OCI-LY1 (cell line): ENCODE measurements around the gene ATP6V1G2.
A peak's percentile ranks its signal among the peaks of the same experiment; 100 is the strongest.

Source experiments
- H2AFZ ChIP-seq: fragments of 200-600 bp; sonication (generic), shearing (Covaris generic); 2 replicates; pipeline ENCODE4 v1.6.0; 2014; ENCODE audit warnings: antibody characterized with exemption, mild to moderate bottlenecking, low read length
- H3F3A ChIP-seq: fragments of 200-600 bp; sonication (generic), shearing (Covaris generic); 2 replicates; pipeline ENCODE4 v1.6.0; 2014; ENCODE audit warnings: mild to moderate bottlenecking, antibody characterized with exemption, low read length, moderate library complexity; ENCODE audit not compliant: insufficient read depth
- H3K27ac ChIP-seq: fragments of 200-600 bp; sonication (generic); 2 replicates; pipeline ENCODE4 v1.5.1; 2014; ENCODE audit warnings: low read length, mixed run types, mild to moderate bottlenecking, low read depth; ENCODE audit not compliant: poor library complexity, severe bottlenecking
- H3K27me3 ChIP-seq: fragments of 200-600 bp; sonication (generic); 2 replicates; pipeline ENCODE4 v1.6.0; 2014; ENCODE audit warnings: antibody characterized with exemption, mild to moderate bottlenecking, low read length, moderate library complexity; ENCODE audit not compliant: insufficient read depth
- H3K36me3 ChIP-seq: fragments of 200-600 bp; sonication (generic); 2 replicates; pipeline ENCODE4 v1.6.1; 2014; ENCODE audit warnings: mild to moderate bottlenecking, antibody characterized with exemption, low read length, moderate library complexity, mixed read lengths; ENCODE audit not compliant: insufficient read depth
- H3K4me1 ChIP-seq: fragments of 200-600 bp; sonication (generic); 2 replicates; pipeline ENCODE4 v1.5.1; 2014; ENCODE audit warnings: mild to moderate bottlenecking, low read length, moderate library complexity; ENCODE audit not compliant: insufficient read depth, severe bottlenecking
- H3K4me2 ChIP-seq: fragments of 200-600 bp; sonication (generic), shearing (Covaris generic); 2 replicates; pipeline ENCODE4 v1.6.1; 2014; ENCODE audit warnings: low read length
- H3K4me3 ChIP-seq: fragments of 200-600 bp; sonication (generic); 2 replicates; pipeline ENCODE4 v1.5.1; 2014; ENCODE audit warnings: low read length, low read depth, mild to moderate bottlenecking, mixed read lengths; ENCODE audit not compliant: poor library complexity, severe bottlenecking
- H3K79me2 ChIP-seq: fragments of 200-600 bp; shearing (Covaris generic); 2 replicates; pipeline ENCODE4 v1.6.1; 2016; ENCODE audit warnings: mixed run types, low read length, mixed read lengths; ENCODE audit not compliant: insufficient read depth
- H3K9ac ChIP-seq: fragments of 200-600 bp; sonication (generic), shearing (Covaris generic); 2 replicates; pipeline ENCODE4 v1.6.1; 2014; ENCODE audit warnings: mild to moderate bottlenecking, low read length, mixed read lengths
- H3K9me2 ChIP-seq: fragments of 200-600 bp; sonication (generic), shearing (Covaris generic); 2 replicates; pipeline ENCODE4 v1.6.1; 2014; ENCODE audit warnings: low read depth, mild to moderate bottlenecking, low read length, mixed read lengths
- H3K9me3 ChIP-seq: fragments of 200-600 bp; shearing (Covaris generic); 2 replicates; pipeline ENCODE4 v1.6.1; 2014; ENCODE audit warnings: low read length, mixed read lengths
- H4K20me1 ChIP-seq: fragments of 200-600 bp; sonication (generic), shearing (Covaris generic); 2 replicates; pipeline ENCODE4 v1.6.0; 2016; ENCODE audit warnings: mild to moderate bottlenecking, low read length; ENCODE audit not compliant: insufficient read depth
- EZH2 ChIP-seq: fragments of 200-600 bp; sonication (generic), shearing (Covaris generic); IDR thresholded peaks from 2 replicates; pipeline ENCODE4 v1.8.0; 2017; ENCODE audit warnings: borderline replicate concordance, mixed run types, mild to moderate bottlenecking, antibody characterized with exemption, low read length, moderate library complexity, mixed read lengths
- TF ChIP-seq, protein P1 (sequence below): fragments of 200-600 bp; sonication (generic), shearing (Covaris generic); IDR thresholded peaks from 2 replicates; pipeline ENCODE4 v1.5.1; 2017; ENCODE audit warnings: mild to moderate bottlenecking, antibody characterized with exemption, low read length, moderate library complexity, mixed read lengths

Gene ATP6V1G2

DNA sequence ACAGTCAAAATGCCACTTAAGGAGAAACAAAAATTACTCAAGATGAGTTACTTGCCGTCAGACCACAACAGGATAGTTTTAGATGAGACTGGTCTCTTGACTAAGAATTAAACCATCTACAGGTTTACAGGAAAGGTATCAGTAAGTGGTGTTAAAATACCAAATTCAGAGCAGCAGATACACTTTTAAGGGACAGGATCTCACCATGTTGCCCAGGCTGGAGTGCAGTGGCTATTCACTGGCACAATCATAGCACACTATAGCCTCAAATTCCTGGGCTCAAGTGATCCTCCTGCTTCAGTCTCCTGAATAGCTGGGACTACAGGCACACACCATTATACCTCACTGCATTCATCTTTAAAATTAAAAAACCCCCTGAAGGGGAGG, 13.0 kb downstream of the ATP6V1G2 start:
- Histone ChIP-seq H3K9me3 (no peaks in the 10 kb centered on the region), H3K4me1 (peaks cover 5% of the 10 kb centered on the region), H3F3A (peaks cover 14% of the 10 kb centered on the region; the same call in 1 of the 2 replicates)

DNA sequence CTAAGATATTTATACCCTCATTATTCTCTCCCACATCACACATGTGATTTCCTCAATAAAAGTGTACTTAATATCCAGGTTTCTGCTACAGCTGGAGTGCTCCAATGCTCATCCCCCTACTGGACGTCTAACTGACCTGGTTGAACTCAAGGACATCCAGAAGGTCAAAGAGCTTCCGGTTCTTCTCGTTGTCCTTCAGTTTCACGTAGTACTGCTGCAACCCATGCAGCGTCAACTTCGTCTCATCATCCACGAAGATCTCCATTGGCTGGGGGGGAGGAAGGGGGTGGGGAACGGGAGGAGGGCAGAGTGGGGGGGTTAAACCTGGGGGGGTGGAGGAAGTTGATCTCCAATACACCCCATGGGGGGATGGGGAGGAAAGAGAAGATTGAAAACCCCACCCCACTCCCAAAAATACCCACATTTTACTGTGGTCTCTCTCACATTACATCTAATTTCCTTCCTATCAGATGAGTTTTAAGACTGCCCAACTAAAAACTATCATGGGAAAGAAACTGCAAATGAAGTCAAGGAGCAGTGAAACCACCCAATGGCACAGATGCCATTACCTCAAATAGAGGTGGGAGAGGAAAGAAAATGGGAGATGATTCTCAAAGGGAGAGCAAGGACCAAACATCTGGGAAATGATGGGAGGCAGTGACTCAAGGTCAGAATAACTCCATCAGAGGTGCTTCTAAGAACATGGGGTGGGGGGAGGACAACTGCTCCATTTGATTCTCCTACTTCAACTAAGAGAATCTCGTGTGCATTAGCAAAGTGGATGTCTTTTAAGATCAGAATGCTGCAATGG, 13.6 kb downstream of the ATP6V1G2 start:
- H4K20me1 ChIP-seq, result no peaks in the 10 kb centered on the region

More for the DNA sequence above, 13.0 kb downstream of the ATP6V1G2 start:
- Histone ChIP-seq H3K4me2 (no peak overlapping the region), H3K27ac (no peak overlapping the region), H3K36me3 (peaks cover 89% of the 10 kb centered on the region), H3K9me2 (no peaks in the 10 kb centered on the region), H3K27me3 (no peaks in the 10 kb centered on the region), H3K79me2 (peaks cover 6% of the 10 kb centered on the region), H4K20me1 (no peaks in the 10 kb centered on the region), H2AFZ (no peak overlapping the region), H3K9ac (no peak overlapping the region), H3K4me3 (no peak overlapping the region)
- TF ChIP-seq, protein P1, sequence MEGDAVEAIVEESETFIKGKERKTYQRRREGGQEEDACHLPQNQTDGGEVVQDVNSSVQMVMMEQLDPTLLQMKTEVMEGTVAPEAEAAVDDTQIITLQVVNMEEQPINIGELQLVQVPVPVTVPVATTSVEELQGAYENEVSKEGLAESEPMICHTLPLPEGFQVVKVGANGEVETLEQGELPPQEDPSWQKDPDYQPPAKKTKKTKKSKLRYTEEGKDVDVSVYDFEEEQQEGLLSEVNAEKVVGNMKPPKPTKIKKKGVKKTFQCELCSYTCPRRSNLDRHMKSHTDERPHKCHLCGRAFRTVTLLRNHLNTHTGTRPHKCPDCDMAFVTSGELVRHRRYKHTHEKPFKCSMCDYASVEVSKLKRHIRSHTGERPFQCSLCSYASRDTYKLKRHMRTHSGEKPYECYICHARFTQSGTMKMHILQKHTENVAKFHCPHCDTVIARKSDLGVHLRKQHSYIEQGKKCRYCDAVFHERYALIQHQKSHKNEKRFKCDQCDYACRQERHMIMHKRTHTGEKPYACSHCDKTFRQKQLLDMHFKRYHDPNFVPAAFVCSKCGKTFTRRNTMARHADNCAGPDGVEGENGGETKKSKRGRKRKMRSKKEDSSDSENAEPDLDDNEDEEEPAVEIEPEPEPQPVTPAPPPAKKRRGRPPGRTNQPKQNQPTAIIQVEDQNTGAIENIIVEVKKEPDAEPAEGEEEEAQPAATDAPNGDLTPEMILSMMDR, result no peak
- no peak for TF ChIP-seq EZH2

DNA sequence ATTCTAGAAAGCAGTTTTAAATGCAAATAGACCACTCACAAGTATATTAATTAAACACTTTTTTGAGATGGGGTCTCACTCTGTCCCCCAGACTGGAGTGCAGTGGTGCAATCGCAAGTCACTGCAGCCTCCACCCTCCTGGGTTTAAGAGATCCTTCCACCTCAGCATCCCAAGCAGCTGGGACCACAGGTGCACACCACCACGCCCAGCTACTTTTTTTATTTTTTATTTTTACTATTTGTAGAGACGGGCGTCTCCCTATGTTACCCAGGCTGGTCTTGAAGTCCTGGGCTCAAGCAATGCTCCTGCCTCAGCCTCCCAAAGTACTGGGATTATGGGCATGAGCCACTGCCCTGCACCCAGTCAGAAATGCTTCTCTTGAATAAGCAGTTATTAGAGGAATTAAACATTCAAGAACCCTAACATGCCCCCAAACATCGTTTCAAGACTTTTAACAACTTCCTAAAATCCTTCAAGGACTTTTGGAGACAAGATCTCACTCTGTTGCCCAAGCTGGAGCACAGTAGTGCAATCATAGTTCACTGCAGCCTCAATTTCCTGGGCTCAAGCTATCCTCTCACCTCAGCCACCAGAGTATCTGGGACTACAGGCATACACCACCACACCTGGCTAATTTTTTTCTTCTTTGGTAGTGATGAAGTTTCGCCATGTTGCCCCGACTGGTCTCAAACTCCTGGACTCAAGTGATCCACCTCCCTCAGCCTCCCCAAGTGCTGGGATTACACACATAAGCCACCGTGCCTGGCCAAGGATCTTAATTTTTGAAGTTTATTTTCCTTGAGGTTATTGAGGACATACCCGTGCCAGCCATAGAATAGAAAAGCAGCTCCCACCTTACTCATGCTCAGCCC, 14.4 kb downstream of the ATP6V1G2 start:
- Histone ChIP-seq H3K4me2 (no peak overlapping the region), H3K9me3 (no peaks in the 10 kb centered on the region), H3K27ac (peak overlapping the region; percentile 22), H3K36me3 (peaks cover 76% of the 10 kb centered on the region), H3K4me1 (peaks cover 4% of the 10 kb centered on the region), H3K4me3 (no peak overlapping the region), H4K20me1 (no peaks in the 10 kb centered on the region), H3K79me2 (no peaks in the 10 kb centered on the region), H2AFZ (no peak overlapping the region), H3K27me3 (no peaks in the 10 kb centered on the region), H3K9me2 (no peaks in the 10 kb centered on the region), H3K9ac (no peak overlapping the region), H3F3A (peaks cover 14% of the 10 kb centered on the region; the same call in 1 of the 2 replicates)
- TF ChIP-seq, protein P1, result no peak
- no peak for TF ChIP-seq EZH2

More for the DNA sequence above, 13.6 kb downstream of the ATP6V1G2 start:
- no peaks in the 10 kb centered on the region for H3K9me2 ChIP-seq
- peaks cover 83% of the 10 kb centered on the region for H3K36me3 ChIP-seq
- H3F3A ChIP-seq, result peaks cover 14% of the 10 kb centered on the region; the same call in 1 of the 2 replicates
- H3K4me1 ChIP-seq, result peaks cover 4% of the 10 kb centered on the region
- H3K27ac ChIP-seq, result peak overlapping the region; percentile 22
- TF ChIP-seq, protein P1, result no peak
- TF ChIP-seq EZH2, result no peak
- H3K4me3 ChIP-seq, result no peak overlapping the region
- H3K9ac ChIP-seq, result no peak overlapping the region
- H3K79me2 ChIP-seq, result no peaks in the 10 kb centered on the region
- H3K27me3 ChIP-seq, result no peaks in the 10 kb centered on the region
- H2AFZ ChIP-seq, result no peak overlapping the region
- H3K4me2 ChIP-seq, result no peak overlapping the region
- no peaks in the 10 kb centered on the region for H3K9me3 ChIP-seq
